Panc1 (cell line): ENCODE results near the gene ST8SIA1. TPM values are rescaled to one million over a fixed set of nuclear protein-coding genes. Genes with fewer than 3 reads are reported as not detected.

Source experiments
- ATAC-seq: fragments of 200-7000 bp; cut with Tn5 transposase; 2 replicates; pipeline ENCODE4 v1.9.1; 2020; ENCODE audit warnings: mild to moderate bottlenecking, moderate library complexity
- BruUV-seq: library from RNA; stranded (reverse); fragments of 400-500 nt; replicated peaks from 2 replicates; lab custom pipeline; 2021; lab: Mats Ljungman, UMichigan
- CTCF ChIA-PET: fragments of 300-600 bp; sonication (Branson Sonifier 250); formaldehyde crosslinking; loops from one replicate; lab custom pipeline; 2022; ENCODE audit warnings: antibody characterized with exemption; lab: Charles Lee
- POLR2A ChIA-PET: fragments of 300-600 bp; sonication (Branson Sonifier 250); formaldehyde crosslinking; loops from one replicate; lab custom pipeline; 2022; ENCODE audit warnings: antibody characterized with exemption; lab: Charles Lee
- DNase-seq: peaks from one replicate; pipeline ENCODE4 v3.0.0-alpha.2; 2010; ENCODE audit warnings: low read depth, low spot score
- H3K27ac ChIP-seq: 2 replicates; pipeline ENCODE4 v1.5.1; 2011; ENCODE audit warnings: mild to moderate bottlenecking, low read length, inconsistent platforms
- H3K27me3 ChIP-seq: fragments of 200-500 bp; sonication (Bioruptor generic); 2 replicates; pipeline ENCODE4 v1.6.0; 2014; ENCODE audit warnings: low read length, inconsistent platforms; ENCODE audit not compliant: control insufficient read depth, insufficient read depth
- H3K36me3 ChIP-seq: fragments of 200-500 bp; sonication (Bioruptor generic); 2 replicates; pipeline ENCODE4 v1.5.1; 2014; ENCODE audit warnings: inconsistent platforms, mild to moderate bottlenecking, low read length, moderate library complexity; ENCODE audit not compliant: control insufficient read depth, insufficient read depth
- H3K4me1 ChIP-seq: 2 replicates; pipeline ENCODE4 v1.5.1; 2011; ENCODE audit warnings: inconsistent platforms, mild to moderate bottlenecking, low read length, moderate library complexity; ENCODE audit not compliant: control insufficient read depth, insufficient read depth
- H3K4me3 ChIP-seq, 2 experiments: 2 replicates each; pipeline ENCODE4 v1.5.1; 2011 to 2012; ENCODE audit warnings: low read depth in 2 of 2, low read length in 2 of 2, mild to moderate bottlenecking in 2 of 2, inconsistent platforms in 1 of 2, moderate library complexity in 1 of 2
- H3K9me3 ChIP-seq: fragments of 200-500 bp; sonication (Bioruptor generic); 2 replicates; pipeline ENCODE4 v1.5.1; 2014; ENCODE audit warnings: low read depth, mild to moderate bottlenecking, inconsistent platforms, low read length, moderate library complexity; ENCODE audit not compliant: control insufficient read depth, insufficient read depth
- POLR2AphosphoS5 ChIP-seq: IDR thresholded peaks from 2 replicates; pipeline ENCODE4 v1.6.1; 2012; ENCODE audit warnings: mild to moderate bottlenecking, low read depth, low read length, moderate library complexity
- SIN3A ChIP-seq: IDR thresholded peaks from 2 replicates; pipeline ENCODE4 v1.6.1; 2012; ENCODE audit warnings: low read depth, mild to moderate bottlenecking, low read length, moderate library complexity, borderline replicate concordance; ENCODE audit not compliant: insufficient read depth
- TCF7L2 ChIP-seq: IDR thresholded peaks from 2 replicates; pipeline ENCODE4 v1.6.1; 2011; ENCODE audit warnings: mild to moderate bottlenecking, low read depth, low read length, inconsistent platforms
- in situ Hi-C: cut with HindIII; loops from 2 replicates; pipeline ENCODE4 v1.10.0; 2016; ENCODE audit warnings: low sequenced_read_pairs, low pct_unique_long_range_greater_than_20kb
- intact Hi-C: fragments of 100-400 bp; cut with micrococcal nuclease; formaldehyde crosslinking; loops from one replicate; pipeline ENCODE4 v1.10.0; 2022; ENCODE audit not compliant: unreplicated experiment
- total RNA-seq: library from RNA; stranded (reverse); gene quantifications from one replicate; pipeline ENCODE4 v1.2.1, GENCODE V29; 2021; ENCODE audit not compliant: unreplicated experiment
- TF ChIP-seq, protein P1 (sequence below): fragments of 450-650 bp; IDR thresholded peaks from 2 replicates; pipeline ENCODE4 v1.5.1; 2017; ENCODE audit warnings: mild to moderate bottlenecking
- TF ChIP-seq, protein P2 (sequence below), 2 experiments: IDR thresholded peaks; 2 replicates each; pipeline ENCODE4 v1.6.1; 2011 to 2012; ENCODE audit warnings: low read depth in 2 of 2, control low read depth in 1 of 2, low read length in 1 of 2, mild to moderate bottlenecking in 1 of 2, moderate library complexity in 1 of 2; ENCODE audit not compliant: insufficient read depth in 1 of 2

ST8SIA1 gene
- total RNA-seq, 1 experiment from 2014 or later, result 0.13 TPM

DNA sequence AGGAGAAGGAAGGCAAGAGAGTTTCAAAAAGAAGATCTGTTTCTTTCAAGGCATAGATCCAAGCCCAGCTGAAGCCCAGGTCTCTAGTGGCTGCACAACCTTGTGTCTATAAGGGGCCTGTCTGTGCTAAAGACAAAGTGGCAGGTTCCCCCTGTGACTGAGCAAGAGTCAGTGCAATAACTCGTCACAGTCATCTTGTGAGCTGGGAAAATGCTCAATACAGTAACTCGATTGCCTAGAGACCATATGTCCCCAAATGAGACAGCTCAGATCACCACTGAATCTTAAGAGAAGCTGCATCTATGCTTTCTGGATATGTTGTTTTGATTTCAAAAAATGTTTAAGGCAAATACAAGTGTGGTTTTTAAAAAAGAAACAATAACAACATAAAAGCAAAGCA is 24.2 kb downstream of the ST8SIA1 start:
- no peaks in the 10 kb centered on the region for H3K9me3 ChIP-seq
- in situ Hi-C loops, result no loop called here
- intact Hi-C loops, result no loop called here
- CTCF ChIA-PET, result no interaction called here
- ATAC-seq (no peak), DNase-seq (no peak)
- H3K27me3 ChIP-seq, result no peaks in the 10 kb centered on the region
- no peaks in the 10 kb centered on the region for H3K4me1 ChIP-seq
- POLR2A ChIA-PET, result no interaction called here
- H3K36me3 ChIP-seq, result no peaks in the 10 kb centered on the region
- no peak overlapping the region for H3K27ac ChIP-seq
- BruUV-seq, result no TSS peak
- TF ChIP-seq TCF7L2 (no peak), POLR2AphosphoS5 (no peak), SIN3A (no peak)
- TF ChIP-seq, protein P1, sequence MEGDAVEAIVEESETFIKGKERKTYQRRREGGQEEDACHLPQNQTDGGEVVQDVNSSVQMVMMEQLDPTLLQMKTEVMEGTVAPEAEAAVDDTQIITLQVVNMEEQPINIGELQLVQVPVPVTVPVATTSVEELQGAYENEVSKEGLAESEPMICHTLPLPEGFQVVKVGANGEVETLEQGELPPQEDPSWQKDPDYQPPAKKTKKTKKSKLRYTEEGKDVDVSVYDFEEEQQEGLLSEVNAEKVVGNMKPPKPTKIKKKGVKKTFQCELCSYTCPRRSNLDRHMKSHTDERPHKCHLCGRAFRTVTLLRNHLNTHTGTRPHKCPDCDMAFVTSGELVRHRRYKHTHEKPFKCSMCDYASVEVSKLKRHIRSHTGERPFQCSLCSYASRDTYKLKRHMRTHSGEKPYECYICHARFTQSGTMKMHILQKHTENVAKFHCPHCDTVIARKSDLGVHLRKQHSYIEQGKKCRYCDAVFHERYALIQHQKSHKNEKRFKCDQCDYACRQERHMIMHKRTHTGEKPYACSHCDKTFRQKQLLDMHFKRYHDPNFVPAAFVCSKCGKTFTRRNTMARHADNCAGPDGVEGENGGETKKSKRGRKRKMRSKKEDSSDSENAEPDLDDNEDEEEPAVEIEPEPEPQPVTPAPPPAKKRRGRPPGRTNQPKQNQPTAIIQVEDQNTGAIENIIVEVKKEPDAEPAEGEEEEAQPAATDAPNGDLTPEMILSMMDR, result no peak
- TF ChIP-seq, protein P2, sequence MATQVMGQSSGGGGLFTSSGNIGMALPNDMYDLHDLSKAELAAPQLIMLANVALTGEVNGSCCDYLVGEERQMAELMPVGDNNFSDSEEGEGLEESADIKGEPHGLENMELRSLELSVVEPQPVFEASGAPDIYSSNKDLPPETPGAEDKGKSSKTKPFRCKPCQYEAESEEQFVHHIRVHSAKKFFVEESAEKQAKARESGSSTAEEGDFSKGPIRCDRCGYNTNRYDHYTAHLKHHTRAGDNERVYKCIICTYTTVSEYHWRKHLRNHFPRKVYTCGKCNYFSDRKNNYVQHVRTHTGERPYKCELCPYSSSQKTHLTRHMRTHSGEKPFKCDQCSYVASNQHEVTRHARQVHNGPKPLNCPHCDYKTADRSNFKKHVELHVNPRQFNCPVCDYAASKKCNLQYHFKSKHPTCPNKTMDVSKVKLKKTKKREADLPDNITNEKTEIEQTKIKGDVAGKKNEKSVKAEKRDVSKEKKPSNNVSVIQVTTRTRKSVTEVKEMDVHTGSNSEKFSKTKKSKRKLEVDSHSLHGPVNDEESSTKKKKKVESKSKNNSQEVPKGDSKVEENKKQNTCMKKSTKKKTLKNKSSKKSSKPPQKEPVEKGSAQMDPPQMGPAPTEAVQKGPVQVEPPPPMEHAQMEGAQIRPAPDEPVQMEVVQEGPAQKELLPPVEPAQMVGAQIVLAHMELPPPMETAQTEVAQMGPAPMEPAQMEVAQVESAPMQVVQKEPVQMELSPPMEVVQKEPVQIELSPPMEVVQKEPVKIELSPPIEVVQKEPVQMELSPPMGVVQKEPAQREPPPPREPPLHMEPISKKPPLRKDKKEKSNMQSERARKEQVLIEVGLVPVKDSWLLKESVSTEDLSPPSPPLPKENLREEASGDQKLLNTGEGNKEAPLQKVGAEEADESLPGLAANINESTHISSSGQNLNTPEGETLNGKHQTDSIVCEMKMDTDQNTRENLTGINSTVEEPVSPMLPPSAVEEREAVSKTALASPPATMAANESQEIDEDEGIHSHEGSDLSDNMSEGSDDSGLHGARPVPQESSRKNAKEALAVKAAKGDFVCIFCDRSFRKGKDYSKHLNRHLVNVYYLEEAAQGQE (IDR thresholded peaks at IDR 0.05; ENCODE audit: insufficient read depth in 1 of 2, low read depth in 2 of 2, low read length in 1 of 2), result no peak
- H3K4me3 ChIP-seq, result no peak overlapping the region

DNA sequence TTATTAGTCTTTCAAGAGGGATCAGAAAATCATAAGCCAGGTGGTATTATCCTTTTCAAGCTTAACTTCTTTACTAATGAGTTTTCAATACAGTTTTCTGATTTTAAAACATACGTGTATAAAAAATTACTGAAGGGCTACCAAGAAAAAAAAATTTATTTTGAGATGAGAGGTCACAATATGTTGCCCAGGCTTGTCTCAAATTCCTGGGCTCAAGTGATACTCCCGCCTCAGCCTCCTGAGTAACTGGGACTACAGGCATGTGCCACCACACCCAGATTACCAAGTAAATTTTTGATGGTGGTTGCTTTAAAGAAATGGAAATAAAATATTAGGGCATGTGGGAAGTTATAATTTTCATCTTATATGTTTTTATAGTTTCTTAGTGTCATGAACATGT is 26.7 kb downstream of the ST8SIA1 start:
- no TSS peak for BruUV-seq
- no peaks in the 10 kb centered on the region for H3K27me3 ChIP-seq
- in situ Hi-C loops, result no loop called here
- no peak overlapping the region for H3K27ac ChIP-seq
- TF ChIP-seq, protein P1, result no peak
- TF ChIP-seq POLR2AphosphoS5, result no peak
- H3K4me1 ChIP-seq, result no peaks in the 10 kb centered on the region
- CTCF ChIA-PET, result no interaction called here
- ATAC-seq (no peak), DNase-seq (no peak)
- POLR2A ChIA-PET, result no interaction called here
- no peaks in the 10 kb centered on the region for H3K36me3 ChIP-seq
- H3K9me3 ChIP-seq, result no peaks in the 10 kb centered on the region
- no peak overlapping the region for H3K4me3 ChIP-seq
- intact Hi-C loops, result no loop called here

DNA sequence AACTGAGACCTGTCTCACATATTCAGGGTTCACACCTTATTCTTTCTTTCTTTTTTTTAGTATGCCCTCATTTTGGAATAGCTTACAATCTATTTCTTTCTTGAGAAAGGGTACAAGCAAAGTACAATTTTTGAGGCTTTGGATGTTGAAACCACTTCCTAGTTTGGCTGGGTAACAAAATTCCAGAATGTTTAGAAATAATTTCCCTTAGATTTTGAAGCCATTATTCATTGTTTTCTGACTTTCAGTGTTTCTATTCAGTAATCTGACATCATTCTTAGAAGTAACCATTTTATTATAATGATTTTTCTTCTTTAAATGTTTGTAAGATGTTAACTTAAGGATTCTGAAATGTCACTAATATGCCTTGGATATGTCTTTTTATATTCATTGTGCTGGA is 28.2 kb downstream of the ST8SIA1 start:
- BruUV-seq, result no TSS peak
- H3K36me3 ChIP-seq, result no peaks in the 10 kb centered on the region
- no peak overlapping the region for H3K27ac ChIP-seq
- in situ Hi-C loops (no loop called here), intact Hi-C loops (no loop called here)
- POLR2A ChIA-PET, result no interaction called here
- H3K4me1 ChIP-seq, result no peaks in the 10 kb centered on the region
- TF ChIP-seq TCF7L2 (no peak), SIN3A (no peak), POLR2AphosphoS5 (no peak)
- TF ChIP-seq, protein P1, result no peak
- TF ChIP-seq, protein P2 (IDR thresholded peaks at IDR 0.05; ENCODE audit: insufficient read depth in 1 of 2, low read depth in 2 of 2, low read length in 1 of 2), result no peak
- no peak overlapping the region for H3K4me3 ChIP-seq
- CTCF ChIA-PET, result no interaction called here
- DNase-seq (no peak), ATAC-seq (no peak)
- no peaks in the 10 kb centered on the region for H3K27me3 ChIP-seq
- H3K9me3 ChIP-seq, result no peaks in the 10 kb centered on the region
